Cardiac fibroblast (primary cell): ENCODE measurements around the gene ADIRF.
"Not testable (repeated sequence)": the region's sequence is repeated elsewhere in the genome, so short reads cannot be mapped to it uniquely, and the experiment has no call there.

ENCODE experiments used
- DNase-seq, 2 donors: peaks; one replicate each; pipeline versions ENCODE4 v3.0.0 to v3.0.0-alpha.2; 2010; ENCODE audit warnings: low read depth in 2 of 2
- H3K4me3 ChIP-seq, 2 donors: replicated peaks in 1 of 2; 1 replicate in 1 of 2; 2 replicates in 1 of 2; pipeline ENCODE4 v1.5.1; 2011; ENCODE audit warnings: low read depth in 2 of 2, low read length in 2 of 2, mild to moderate bottlenecking in 2 of 2, moderate library complexity in 1 of 2
- CTCF ChIP-seq: IDR thresholded peaks from one replicate; pipeline ENCODE4 v1.5.1; 2011; ENCODE audit warnings: low read depth, mild to moderate bottlenecking, low read length, inconsistent platforms

ADIRF gene

GRCh38 chr10:86974484-86974883 is 6.2 kb downstream of the ADIRF start:
- no peak for DNase-seq
- H3K4me3 ChIP-seq, result no peak overlapping the region
- no peak for TF ChIP-seq CTCF

- no peak overlapping the region for H3K4me3 ChIP-seq
- DNase-seq, result no peak
- TF ChIP-seq CTCF, result no peak
These were observed 8.2 kb downstream of the ADIRF start for GRCh38 chr10:86976362-86977056.

GRCh38 chr10:86978457-86978856 is 10.2 kb downstream of the ADIRF start:
- H3K4me3 ChIP-seq, DNase-seq: not testable (repeated sequence)

- DNase-seq, result peak in 1 of 2 donors; percentile 36
- H3K4me3 ChIP-seq, result no peak overlapping the region
- TF ChIP-seq CTCF, result no peak
These were observed 11.1 kb downstream of the ADIRF start for GRCh38 chr10:86979296-86979818.

- TF ChIP-seq CTCF, result no peak
These were observed 11.7 kb downstream of the ADIRF start for GRCh38 chr10:86979977-86980448.

GRCh38 chr10:86981020-86981419 is 12.7 kb downstream of the ADIRF start:
- H3K4me3 ChIP-seq, DNase-seq: not testable (repeated sequence)

More at GRCh38 chr10:86979977-86980448, 11.7 kb downstream of the ADIRF start:
- peak; percentile 59 to 64 for DNase-seq
- H3K4me3 ChIP-seq, result no peak overlapping the region

GRCh38 chr10:86981716-86982115 is 13.4 kb downstream of the ADIRF start:
- no peak for TF ChIP-seq CTCF
- DNase-seq, result no peak
- H3K4me3 ChIP-seq, result no peak overlapping the region

GRCh38 chr10:86984498-86984897 is 16.2 kb downstream of the ADIRF start:
- not testable (repeated sequence) for DNase-seq, H3K4me3 ChIP-seq
